Left colon (tissue), 2 donors: ENCODE results near the gene BSCL2. TPM values are rescaled to one million over a fixed set of nuclear protein-coding genes. Genes with fewer than 3 reads are reported as not detected.
A peak's percentile ranks its signal among the peaks of the same experiment; 100 is the strongest.
"Not testable (repeated sequence)": the region's sequence is repeated elsewhere in the genome, so short reads cannot be mapped to it uniquely, and the experiment has no call there.

Source experiments
- ATAC-seq: fragments of 200-7000 bp; cut with Tn5 transposase; one replicate; pipeline ENCODE4 v1.9.1; 2020; ENCODE audit warnings: mild to moderate bottlenecking, moderate library complexity
- DNase-seq, 2 donors: peaks; one replicate each; pipeline ENCODE4 v3.0.0-alpha.2; 2020
- intact Hi-C, 2 donors: fragments of 100-400 bp; cut with DNase I in 1 of 2; cut with micrococcal nuclease in 1 of 2; formaldehyde crosslinking; loops; one replicate each; pipeline versions ENCODE4 v1.11.2 to v1.14.0; 2022; cut with DNase I, micrococcal nuclease
- long read RNA-seq: library from polyadenylated mRNA; unstranded; transcript quantifications from one replicate; pipeline ENCODE4 v2.0.0, GENCODE V29; 2021
- total RNA-seq, 2 donors: library from RNA; stranded (reverse); fragmentation: NEBNext Ultra II Directional; extraction: Animal tissue kit (Norgen Biotek cat#: 25700); gene quantifications; one replicate each; pipeline ENCODE4 v1.2.1, GENCODE V29; 2021
- donor health status: DM: no; HTN: no; CAD: no.
- donor health status: DM: yes; HTN: yes; CAD: no.

BSCL2 gene
- 10 to 100 TPM; 38.8 to 53.2 TPM for total RNA-seq
- long read RNA-seq, transcript BSCL2-210 (11 exons, 1,440 nt), result minor isoform, 6 of 79 reads
- long read RNA-seq, transcript BSCL2-207 (11 exons, 1,516 nt), result major isoform, 61 of 79 reads
- long read RNA-seq, partial matches to known transcripts, result 1 of 79 reads
- long read RNA-seq, other reads (novel, unspliced or antisense), result 7 of 79 reads

DNA sequence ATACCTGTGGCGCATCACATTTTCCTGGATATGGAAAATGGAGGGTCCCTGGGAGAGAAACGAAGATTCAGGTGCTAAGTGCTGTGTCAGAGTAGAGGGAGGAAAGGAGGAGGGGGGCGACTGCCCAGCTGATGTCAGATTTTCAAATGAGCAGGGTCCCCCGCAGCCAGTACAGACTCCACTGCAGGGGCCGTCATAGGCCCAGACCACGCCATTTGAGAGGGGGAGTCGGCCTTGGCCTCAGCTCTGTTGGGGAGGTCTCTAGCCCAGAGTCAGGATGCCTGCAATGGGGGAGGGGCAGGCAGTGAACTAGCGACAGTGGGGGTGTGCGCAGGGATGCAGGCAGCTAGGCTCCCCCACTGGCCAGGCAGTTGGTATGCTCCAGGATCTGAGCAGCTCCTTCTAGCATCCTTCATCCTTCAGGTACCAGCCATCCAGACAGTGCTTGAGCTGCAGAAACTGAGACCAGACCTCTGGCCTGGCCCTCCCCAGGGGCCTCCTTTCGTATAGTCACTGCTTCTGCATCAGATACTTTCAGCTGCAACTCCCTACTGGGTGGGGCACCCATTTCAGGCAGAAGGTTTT lies at the start of gene BSCL2, which contains the start of gene GNG3:
BSCL2 (minus strand) TSS at position 148 of the 585 bp plus-strand sequence. CDS start 229 bp downstream, outside the sequence.
GNG3 (plus strand) TSS at position 400 of the 585 bp plus-strand sequence. CDS start 620 bp downstream, outside the sequence.
- DNase-seq, result peak in 1 of 2 donors; percentile 31
- intact Hi-C loops, result no loop called here
- ATAC-seq, result no peak

DNA sequence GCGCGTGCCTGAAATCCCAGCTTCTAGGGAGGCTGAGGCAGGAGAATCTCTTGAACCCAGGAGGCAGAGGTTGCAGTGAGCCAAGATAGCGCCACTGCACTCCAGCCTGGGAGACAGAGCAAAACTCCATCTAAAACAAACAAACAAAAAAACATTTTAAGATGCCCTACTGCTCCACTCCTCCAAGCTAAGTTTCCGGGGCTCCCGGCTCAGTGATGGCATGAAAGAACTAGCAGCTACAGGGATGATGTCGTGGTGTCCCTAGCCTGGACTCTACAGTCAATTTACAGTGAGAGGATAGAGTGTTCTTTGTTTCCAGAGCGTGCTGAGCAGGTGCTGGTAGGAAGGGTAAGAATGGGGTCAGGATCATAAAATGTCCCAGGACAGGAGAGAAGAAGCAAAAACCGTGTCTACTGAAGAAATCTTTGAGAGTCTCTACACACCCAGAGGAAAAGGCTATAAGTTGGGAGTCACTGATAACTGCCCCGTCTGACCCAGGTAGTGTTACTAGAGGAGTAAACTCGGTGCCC lies 47.9 kb upstream of the BSCL2 start:
- ATAC-seq (no peak), DNase-seq (no peak)
- intact Hi-C loops, result no loop called here

DNA sequence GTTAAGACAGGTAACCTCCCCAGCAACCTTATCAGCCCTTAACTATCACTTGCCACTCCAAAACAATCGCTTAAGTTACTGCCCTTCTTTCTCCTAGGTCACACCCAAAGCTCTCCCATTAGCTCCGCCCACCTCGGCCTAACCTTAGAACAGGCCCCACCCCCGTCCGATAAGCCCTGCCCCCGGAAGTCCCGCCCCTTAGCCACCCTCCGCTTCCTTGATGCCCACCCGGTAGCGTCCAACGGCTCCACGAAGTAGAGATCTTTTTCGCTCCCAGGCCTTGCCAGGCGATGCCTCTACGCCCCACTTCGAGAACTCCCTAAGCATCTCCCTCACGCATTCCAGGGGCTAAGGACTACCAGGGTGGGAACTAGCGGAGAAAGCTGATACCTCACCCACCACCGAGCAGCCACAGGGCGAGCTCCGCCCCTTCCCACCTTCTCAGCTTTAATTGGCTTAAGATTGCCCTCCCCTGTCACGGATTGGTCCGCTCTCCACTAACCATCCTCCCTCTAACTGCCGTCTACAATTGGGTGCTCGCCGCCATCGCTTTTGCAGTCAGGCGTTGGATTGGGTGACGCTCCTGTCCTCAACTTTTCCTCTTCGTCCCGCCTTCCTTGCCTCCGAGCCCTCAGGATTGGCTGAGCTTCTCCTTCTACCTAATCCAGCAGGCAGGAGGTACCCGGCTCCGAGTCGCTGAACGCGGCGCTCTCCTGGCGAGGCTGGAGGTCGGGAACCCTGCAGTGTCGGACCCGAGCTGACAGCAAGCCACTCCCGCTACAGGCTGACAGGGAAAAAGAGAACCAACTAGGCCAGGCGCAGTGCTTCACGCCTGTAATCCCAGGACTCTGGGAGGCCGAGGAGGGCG lies 46.7 kb upstream of the BSCL2 start, which contains the start of gene ZBTB3:
ZBTB3 (minus strand) TSS at position 425 of the 868 bp plus-strand sequence. CDS start 496 bp downstream, outside the sequence.
- DNase-seq (peak; percentile 98 to 99), ATAC-seq (peak; percentile 91)
- intact Hi-C loops, result no loop called here

DNA sequence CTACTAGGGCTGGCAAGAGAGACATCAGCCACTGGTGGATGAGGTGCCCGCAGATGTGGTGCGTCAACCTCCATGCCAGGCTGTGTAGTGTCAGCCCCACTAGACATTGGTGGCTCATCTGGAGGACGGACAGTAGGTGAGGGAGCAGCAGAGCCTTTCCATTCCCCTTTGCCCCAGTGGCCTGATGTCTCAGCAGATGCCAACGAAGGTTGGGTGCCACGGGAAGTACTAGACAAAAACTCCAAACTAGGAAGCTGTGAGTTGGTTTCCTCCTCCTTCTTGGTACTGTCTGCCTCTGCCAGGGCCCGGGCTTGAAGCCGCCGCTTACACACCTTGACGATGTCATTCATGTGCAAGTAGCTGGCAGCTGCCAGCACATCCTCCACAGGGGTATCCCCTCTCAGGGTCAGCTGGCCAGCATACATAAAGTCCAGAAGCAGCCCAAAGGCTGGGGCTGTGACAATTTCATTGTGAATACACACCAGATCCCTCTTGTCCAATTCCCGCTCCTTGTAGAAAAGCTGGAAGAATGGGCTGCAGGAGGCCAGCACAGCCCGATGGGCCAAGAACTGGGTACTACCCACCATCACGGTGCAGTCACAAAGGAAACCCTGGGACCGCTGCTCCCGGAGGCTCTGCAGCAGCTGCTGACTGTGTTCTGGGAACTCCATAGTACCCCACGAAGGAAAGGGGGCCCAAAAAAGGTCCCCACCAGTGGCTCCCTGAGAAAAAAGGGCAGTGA lies 45.9 kb upstream of the BSCL2 start:
- ATAC-seq (no peak), DNase-seq (peak in 1 of 2 donors; percentile 30)
- intact Hi-C loops, result no loop called here

DNA sequence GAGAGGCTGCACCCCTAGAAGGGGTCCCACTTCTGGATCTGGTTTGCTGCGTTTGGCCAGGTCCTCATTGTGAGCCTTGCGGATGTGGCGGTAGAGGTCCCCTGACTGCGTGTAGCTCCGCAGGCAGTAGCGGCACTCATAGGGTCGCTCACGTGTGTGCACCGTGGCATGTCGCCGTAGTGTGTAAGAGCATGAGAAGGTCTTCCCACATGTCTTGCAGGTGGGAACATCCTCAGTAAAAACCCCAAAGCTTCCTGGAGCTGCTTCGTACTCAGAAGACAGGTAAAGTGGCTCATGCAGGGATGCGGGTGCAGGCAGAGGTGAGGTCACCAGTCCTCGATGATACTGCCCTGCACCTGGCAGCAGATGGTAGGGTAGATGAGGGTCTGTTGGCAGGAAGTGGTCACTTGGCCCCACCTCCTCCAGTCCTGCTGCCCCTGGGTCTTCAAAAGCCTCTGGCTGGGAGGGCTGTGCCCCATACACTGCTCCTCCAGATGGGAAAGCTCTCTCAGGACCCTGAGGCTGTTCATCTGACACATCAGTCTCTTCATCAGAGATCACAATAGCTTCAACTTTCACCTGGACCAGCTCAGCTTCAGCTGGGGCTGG lies 45.1 kb upstream of the BSCL2 start:
- intact Hi-C loops, result no loop called here
- ATAC-seq (no peak), DNase-seq (no peak)

DNA sequence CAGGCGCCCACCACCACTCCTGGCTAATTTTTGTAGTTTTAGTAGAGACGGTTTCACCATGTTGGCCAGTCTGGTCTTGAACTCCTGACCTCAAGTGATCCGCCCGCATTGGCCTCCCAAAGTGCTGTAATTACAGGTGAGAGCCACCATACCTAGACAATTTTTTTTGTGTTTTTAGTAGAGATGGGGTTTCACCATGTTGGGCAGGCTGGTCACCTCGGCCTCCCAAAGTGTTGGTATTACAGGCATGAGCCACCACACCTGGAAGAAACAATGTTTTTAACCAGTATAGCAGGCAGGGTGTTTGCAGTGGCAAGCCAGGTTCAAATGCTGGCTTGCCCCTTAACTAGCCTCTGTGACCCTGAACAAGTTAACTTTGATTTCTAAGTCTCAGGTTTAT lies 42.7 kb upstream of the BSCL2 start:
- intact Hi-C loops, DNase-seq, ATAC-seq: not testable (repeated sequence)

DNA sequence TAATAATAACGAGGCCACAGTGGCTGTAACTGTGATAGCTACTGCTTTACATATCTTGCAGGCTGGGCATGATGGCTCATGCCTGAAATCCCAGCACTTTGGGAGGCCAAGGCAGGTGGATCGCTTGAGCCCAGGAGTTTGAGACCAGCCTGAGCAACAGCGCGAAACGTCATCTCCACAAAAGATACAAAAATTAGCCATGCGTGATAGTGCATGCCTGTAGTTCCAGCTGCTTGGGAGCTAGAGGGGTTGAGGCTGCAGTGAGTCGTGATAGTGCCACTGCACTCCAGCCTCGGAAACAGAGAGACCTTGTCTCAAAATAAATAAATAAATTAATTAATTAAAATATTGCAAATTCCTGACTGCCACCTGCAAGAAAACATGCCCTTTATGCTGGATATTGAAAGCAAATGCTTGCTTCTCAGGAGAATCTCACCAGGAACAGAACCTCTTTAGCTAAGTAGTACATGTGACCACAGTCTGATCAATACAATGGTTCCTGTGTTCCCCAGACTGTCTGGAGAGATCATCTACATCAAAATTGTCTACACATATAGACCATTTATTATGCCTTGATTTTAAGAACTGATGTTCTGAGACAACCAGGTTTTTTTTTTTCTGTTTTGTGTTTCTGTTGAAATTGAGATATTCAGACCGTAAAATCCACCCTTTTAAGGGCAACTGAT lies 40.4 kb upstream of the BSCL2 start:
- DNase-seq (no peak), ATAC-seq (no peak)
- intact Hi-C loops, result no loop called here

DNA sequence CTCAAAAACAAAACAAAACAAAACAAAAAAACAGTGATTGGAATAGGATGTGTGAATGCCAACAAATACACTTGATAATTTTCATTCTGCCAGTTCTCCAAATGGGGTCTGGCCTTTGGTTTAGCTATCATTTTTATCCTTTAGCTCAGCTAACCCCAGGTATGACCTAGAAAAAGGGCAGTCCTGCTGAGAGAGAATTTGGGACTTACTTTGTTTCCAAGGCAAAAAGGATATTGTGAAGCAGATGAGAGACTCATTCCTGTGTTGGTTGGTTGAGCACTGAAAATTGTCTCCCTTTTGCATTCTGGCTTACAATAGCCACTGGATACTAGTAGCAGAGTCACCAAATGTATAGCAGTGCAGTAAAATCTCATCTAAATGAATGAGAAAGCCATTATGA lies 30.0 kb upstream of the BSCL2 start:
- ATAC-seq (no peak), DNase-seq (no peak)
- intact Hi-C loops, result no loop called here

DNA sequence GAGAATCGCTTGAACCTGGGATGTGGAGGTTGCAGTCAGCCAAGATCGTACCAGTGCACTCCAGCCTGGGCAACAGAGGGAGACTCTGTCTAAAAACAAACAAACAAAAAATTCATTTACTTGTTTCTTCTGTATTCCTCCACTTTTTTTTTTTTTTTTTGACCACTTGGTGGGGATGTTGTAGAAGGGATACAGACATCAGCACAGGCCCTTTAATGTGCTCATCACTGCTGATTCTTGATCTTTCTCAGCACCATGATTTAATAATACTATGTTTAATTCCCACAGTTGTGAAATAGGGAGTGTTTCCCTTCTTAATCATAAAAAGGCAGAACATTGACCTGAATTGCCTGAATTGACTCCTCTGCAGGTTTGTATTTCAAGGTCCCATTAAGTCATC lies 25.6 kb upstream of the BSCL2 start:
- DNase-seq (no peak), ATAC-seq (no peak)
- intact Hi-C loops, result no loop called here

DNA sequence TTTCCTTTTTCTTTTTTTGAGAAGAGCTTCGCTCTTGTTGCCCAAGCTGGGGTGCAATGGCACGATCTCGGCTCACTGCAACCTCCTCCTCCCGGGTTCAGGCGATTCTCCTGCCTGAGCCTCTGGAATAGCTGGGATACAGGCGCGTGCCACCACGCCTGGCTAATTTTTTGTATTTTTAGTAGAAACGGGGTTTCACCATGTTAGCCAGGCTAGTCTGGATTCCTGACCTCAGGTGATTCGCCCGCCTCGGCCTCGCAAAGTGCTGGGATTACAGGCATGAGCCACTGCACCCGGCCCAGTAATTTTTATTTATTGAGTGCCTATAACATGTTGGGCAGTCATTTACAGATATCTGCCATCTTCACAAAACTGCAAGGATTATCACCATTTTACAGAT lies 22.9 kb upstream of the BSCL2 start:
- DNase-seq, intact Hi-C loops: not testable (repeated sequence)

DNA sequence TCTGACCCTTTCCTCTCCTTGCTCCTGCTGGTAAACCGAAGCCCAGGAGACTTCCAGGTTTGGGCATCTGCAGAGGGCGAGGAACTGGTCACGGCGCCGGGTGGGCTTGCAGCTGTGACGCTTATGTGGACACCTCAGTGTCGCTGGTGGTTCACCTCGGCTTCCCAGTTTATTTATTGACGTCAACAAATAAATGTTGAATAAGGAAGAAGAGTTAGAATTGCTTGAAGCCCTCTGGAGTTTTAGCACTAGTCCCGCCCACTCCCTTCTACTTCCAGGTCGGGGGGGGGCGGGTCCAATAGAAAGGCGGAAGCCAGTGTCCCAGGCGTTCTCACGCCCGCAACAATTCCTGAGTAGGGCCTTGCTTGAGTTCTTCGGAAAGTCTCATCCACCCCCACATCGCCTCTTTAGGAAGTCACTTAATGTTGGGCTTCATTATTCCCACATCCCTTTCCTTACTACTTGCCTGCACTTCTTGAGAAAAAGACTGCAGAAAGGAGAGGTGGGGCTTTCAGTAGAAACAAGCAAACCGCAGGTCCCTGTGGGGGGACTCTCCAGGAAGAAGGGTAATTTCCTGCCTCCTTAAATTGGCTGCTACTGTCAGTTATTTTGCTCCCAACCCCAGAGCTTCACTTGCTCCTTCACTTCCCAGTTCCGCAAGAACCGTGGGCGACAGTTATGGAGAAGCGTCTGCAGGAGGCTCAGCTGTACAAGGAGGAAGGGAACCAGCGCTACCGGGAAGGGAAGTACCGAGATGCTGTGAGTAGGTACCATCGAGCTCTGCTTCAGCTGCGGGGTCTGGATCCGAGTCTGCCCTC lies 21.2 kb upstream of the BSCL2 start, which contains the start of gene TTC9C:
TTC9C (plus strand) TSS at position 316 of the 818 bp plus-strand sequence; CDS start at position 679, 363 bp downstream.
- intact Hi-C loops, result no loop called here
- ATAC-seq, result peak; percentile 64
- DNase-seq, result peak; percentile 89 to 94

More for the DNA sequence above, 22.9 kb upstream of the BSCL2 start:
- ATAC-seq, result not testable (repeated sequence)

DNA sequence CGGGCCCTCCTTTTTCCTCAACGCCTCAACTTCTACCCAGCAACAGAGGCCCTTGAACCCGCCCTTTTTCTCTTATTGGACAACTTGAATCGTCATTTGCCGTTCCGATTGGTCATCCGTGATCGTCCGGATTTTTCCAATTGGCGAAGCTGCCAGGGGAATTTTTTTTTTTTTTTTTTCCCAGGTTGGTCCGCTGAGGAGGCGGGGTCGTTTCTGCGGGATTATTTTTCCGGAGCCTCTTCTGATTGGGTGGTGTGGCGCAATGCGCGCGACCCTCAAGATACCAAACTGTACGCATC lies 20.6 kb upstream of the BSCL2 start:
- peak; percentile 69 for ATAC-seq

DNA sequence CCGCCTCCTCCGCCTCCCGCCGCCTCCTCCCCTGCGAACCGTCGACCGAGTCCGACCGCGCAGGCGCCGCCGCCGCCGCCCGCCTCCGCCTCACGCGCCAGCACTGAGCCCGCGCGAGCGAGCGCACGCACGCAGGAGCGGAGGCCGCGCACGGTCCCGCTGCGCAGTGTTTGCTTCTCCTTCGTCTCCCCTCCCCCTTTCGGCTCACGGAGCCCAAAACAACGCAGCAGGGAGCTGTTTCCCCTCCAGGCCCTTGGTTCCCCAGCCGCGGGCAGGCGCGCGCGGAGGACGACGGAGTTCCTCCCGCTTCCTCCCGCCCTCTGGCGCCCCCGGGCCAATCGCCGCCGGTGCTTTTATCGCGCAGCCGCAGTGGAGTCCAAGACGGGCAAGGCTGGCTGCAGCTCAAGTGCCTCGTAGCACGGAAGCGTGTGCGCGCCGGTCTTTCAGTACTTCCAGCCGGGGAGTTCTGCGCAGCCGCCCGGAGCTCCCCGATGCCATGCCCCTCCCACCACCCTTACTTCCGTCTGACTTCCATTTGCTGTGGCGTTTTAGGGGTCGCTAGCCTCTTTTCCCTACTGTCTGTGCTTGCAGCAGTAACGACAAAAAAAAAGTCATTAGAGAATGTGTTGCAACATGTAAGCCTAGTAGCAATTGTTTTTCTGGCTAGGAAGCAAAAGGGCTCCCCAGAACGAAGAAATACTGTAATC lies 20.1 kb upstream of the BSCL2 start, which contains the start of gene HNRNPUL2:
HNRNPUL2 (minus strand) TSS at position 293 of the 707 bp plus-strand sequence. CDS start 301 bp downstream, outside the sequence.
- ATAC-seq (peak; percentile 78), DNase-seq (peak; percentile 98)
- intact Hi-C loops, result no loop called here

More for the DNA sequence above, 20.6 kb upstream of the BSCL2 start:
- DNase-seq, result peak; percentile 84 to 92
- intact Hi-C loops, result no loop called here

DNA sequence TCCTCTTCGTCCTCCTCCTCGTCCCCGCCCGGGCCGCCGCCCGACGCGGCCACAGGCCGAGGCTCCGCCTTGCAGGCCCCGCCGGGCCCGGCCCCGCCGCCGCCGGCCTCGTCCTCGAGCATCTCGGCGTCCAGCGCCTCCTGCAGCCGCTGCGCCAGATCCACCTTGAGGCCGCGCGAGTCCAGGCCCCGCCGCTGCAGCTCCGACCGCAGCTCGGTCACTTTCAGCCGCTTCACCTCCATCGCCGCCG lies 19.6 kb upstream of the BSCL2 start:
- ATAC-seq (peak; percentile 30), DNase-seq (no peak)
- intact Hi-C loops, result no loop called here

DNA sequence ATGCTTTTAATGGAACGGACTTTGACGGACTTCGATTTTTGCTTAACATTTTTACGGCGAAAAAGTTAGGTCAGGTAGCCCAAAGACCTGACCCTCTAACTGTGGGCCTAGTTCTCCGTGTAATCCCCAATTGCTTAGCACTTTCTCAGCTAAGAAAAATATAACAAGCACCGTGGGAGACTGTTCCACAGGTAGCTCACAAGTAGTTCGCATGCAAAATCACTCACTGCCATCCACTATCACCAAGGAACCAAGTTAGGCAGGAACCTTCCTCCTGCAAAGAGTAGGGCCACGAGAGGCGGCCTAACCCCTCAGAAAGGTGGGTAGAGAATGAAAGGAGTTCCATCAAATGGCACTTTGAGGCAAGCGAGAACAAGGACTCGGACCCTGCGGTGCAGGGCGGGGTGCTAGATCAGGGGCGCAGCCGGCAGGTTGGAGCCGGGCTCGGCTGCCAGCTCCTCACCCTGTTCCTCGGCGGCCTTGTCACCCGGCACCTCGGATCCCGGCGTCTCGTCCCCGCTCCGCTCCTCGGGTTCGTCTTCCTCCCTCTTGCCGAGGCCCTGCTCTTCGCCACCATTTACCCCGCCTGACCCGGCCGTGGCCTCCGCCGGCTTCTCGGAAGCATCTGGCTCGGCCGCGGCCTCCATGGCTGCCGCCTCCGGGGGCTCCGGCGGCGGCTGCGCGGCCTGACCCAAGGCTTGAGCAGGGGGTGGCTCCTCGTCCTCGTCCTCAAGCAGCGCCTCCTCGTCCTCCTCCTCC lies 19.1 kb upstream of the BSCL2 start:
- no peak for ATAC-seq
- DNase-seq, result no peak
- intact Hi-C loops, result no loop called here

DNA sequence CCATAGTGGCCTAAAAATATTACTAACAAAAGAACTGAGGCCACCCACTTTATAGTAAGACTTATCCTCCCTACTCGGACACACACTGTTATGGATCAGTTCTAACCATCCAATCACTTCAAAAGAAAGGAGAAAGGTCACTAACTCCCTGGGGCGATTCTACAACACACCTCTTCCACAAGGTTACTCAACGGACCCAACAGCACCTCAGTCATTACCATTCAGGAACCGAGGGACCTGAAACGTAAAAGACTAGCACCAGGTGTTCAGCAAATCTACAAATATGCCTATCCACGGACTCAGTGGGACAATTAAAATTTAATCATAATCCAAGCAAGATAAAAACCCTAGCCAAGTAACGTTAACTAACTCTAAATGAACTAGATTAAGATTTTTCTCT lies 18.4 kb upstream of the BSCL2 start:
- DNase-seq (no peak), ATAC-seq (no peak)
- intact Hi-C loops, result no loop called here
